Stimulated activated effector memory CD8-positive, alpha-beta T cell treated with anti-CD3 and anti-CD28 coated beads, Interleukin-12 subunit alpha, Interleukin-12 subunit beta, amount 100 ng/mL, for 72 hours (primary cell): Measurements from ENCODE around the gene NGEF.

ENCODE experiments used
- ATAC-seq: fragments of 150-1000 bp; cut with Tn5 transposase; 2 replicates; pipeline ENCODE4 v1.10.0; 2021
- DNase-seq, 2 donors: peaks; one replicate each; pipeline ENCODE4 v3.0.0; 2021 to 2022; ENCODE audit warnings: low spot score in 2 of 2
- H3K27ac Mint-ChIP-seq: one replicate; pipeline ENCODE4 v1.8.0; 2022; ENCODE audit warnings: mild to moderate bottlenecking, mixed read lengths
- H3K36me3 Mint-ChIP-seq: one replicate; pipeline ENCODE4 v1.8.0; 2022; ENCODE audit warnings: mild to moderate bottlenecking, mixed read lengths
- H3K4me1 Mint-ChIP-seq: one replicate; pipeline ENCODE4 v1.8.0; 2022; ENCODE audit warnings: mixed read lengths
- H3K4me3 Mint-ChIP-seq: one replicate; pipeline ENCODE4 v1.8.0; 2022; ENCODE audit warnings: mild to moderate bottlenecking, mixed read lengths
- H3K9me3 Mint-ChIP-seq: one replicate; pipeline ENCODE4 v1.8.0; 2022; ENCODE audit warnings: mixed read lengths

The NGEF gene

DNA sequence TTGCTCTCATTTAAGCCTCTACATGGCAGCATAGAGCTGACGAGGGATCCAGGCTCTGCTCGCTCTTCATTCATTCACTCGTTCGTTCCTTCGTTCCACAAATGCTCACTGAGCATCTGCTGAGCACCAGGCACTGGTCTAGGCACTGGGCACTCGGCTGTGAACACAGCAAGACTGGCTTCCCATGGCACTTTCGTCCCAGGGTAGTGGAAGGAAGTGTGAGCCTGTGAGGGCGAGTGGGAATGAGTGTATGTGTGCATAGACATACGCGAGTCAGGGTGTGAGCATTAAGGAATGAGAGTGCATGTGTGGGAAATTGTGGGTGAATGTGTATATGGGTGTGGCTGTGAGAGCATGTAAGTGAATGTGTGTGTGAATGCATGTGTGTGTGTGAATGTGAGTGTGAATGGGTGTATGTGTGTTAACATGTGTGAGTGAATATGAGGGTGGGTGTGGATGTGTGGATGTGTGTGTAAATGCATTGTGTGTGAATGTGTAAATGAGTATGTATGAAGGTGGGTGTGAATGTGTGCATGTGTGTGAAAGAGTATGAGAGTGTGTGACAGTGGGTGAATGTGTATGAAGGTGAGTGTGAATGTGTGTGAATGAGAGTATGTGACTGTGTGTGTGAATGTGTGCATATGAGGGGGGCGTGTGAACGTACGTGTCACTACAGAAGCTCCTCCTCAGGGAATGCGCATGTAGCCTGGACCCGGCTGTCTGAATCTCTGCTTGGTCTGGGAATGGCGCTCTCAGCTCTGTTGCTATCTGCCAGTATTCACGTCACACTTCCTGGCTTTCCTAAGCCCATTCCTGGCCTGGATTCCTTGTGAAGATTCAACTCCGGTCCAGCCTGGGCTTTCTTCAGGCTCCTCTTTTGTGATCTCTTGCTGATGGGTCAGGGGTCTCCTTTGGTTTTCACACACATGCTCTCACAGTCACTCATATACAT lies 114.2 kb downstream of the NGEF start:
- no peaks in the 10 kb centered on the region for H3K4me1 Mint-ChIP-seq
- H3K36me3 Mint-ChIP-seq, result no peaks in the 10 kb centered on the region
- DNase-seq (no peak), ATAC-seq (no peak)
- no peak overlapping the region for H3K27ac Mint-ChIP-seq
- no peak overlapping the region for H3K4me3 Mint-ChIP-seq
- H3K9me3 Mint-ChIP-seq, result no peaks in the 10 kb centered on the region

DNA sequence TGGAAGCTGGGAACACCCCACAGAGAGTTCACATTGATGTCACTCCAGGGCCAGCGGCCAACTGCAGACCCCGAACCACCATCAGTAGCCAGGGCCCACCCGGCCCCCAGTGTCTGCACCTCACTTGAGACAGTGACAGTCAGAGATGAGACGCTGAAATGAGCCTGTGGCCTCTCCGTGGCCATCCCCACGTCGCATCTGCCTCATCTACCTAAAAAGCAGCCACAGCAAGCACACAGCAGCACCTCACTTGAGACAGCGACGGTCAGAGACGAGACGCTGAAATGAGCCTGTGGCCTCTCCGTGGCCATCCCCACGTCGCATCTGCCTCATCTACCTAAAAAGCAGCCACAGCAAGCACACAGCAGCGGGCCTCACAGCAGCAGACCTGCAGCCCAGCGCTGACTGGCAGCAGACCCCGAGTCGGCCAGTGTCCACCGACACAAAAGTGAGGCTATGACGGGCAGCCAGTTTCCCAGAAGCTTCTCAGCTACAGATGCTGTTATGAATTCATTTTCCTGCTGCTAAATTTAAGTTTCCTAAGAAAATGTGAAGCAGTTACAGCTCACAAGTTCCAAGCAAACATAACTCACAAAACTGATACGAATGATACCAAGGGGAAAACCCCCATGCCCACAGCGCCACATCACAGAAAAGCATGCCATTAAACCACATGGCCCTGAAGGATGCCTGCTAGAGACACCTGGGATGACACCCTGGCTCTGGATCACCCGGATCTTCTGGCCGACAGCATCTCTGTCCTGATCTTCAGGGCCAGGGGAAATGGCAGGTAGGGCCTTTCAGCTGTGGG lies 115.3 kb downstream of the NGEF start:
- no peaks in the 10 kb centered on the region for H3K4me1 Mint-ChIP-seq
- DNase-seq, result no peak
- no peak overlapping the region for H3K27ac Mint-ChIP-seq
- ATAC-seq, result peak; percentile 59
- H3K36me3 Mint-ChIP-seq, result no peaks in the 10 kb centered on the region
- no peak overlapping the region for H3K4me3 Mint-ChIP-seq
- no peaks in the 10 kb centered on the region for H3K9me3 Mint-ChIP-seq

DNA sequence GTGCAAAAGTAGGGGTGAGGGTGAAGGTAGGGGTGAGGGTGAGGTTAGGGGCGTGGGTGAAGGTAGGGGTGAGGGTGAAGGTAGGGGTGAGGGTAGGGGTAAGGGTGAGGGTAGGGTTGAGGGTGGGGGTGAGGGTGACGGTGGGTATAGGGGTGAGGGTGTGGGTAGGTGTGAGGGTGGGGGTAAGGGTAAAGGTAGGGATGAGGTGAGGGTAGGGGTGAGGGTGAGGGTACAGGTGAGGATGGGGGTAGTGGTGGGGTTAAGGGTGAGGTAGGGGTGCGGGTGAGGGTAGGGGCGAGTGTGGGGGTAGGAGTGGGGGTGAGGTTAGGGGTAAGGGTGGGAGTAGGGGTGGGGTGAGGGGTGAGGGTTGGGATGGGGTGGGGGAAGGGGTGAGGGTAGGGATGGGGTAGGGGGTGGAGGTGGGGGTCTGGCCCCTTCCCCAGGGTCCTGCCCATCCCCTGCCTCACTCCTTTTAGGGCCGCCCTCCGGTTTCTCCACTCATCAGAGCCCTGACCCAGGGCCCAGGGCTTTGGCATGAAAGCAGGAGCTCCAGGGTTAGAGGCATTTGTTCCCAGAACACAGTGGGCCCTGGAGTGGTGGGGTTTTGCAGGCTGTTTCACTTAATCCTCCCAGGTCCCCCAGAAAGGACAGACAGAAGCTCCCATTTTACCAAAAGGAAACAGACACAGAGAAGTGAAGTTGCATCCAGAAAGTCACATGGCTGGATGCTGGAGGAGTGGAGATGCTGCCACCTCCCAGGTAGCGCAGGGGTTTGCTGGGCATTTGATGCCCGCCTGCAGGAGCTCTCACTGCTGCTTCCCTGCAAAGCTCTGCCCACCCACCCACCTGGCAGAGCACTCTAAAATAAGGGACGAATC lies 116.1 kb downstream of the NGEF start:
- no peaks in the 10 kb centered on the region for H3K4me1 Mint-ChIP-seq
- ATAC-seq, result no peak
- H3K9me3 Mint-ChIP-seq, result no peaks in the 10 kb centered on the region
- DNase-seq, result no peak
- no peaks in the 10 kb centered on the region for H3K36me3 Mint-ChIP-seq
- H3K27ac Mint-ChIP-seq, result no peak overlapping the region
- H3K4me3 Mint-ChIP-seq, result no peak overlapping the region

DNA sequence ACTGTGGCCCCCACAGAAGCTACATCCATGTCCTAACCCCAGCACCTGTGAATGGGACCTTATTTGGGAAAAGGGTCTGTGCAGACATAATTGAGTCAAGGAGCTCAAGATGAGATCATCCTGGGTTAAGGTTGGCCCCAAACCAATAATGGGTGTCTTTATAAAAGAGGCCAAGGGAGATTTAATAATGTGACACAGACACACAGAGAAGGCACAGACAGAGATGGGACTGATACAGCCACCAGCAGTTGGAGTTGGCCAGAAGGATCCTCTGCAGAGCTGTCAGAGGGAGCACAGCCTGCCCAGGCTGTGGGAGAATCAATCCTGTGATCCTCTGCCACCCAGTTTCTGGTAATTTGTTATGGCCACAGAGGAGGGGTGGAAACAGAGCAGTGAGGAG lies 116.9 kb downstream of the NGEF start:
- no peaks in the 10 kb centered on the region for H3K9me3 Mint-ChIP-seq
- no peaks in the 10 kb centered on the region for H3K36me3 Mint-ChIP-seq
- peak overlapping the region; percentile 26 for H3K27ac Mint-ChIP-seq
- no peak for ATAC-seq
- H3K4me1 Mint-ChIP-seq, result peaks cover under 1% of the 10 kb centered on the region
- no peak for DNase-seq
- no peak overlapping the region for H3K4me3 Mint-ChIP-seq

DNA sequence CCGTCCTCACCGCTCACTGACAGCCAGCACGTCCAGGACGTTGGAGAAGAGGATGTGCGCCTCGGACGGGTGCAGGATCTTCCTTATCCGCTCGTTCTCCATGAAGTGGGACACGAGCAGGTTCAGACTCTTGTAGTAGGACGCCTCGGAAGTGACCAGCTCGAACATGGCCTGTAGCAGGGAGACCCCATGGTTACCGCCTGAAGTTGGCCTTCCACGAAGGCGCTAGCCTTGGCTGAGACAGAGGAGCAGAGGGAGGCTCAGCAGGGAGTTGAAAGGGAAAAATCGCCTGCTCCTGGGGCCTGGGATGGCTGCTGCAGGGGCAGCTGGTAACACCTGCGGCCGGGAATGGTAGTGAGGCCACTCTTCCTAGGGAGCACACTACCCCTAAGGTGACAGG lies 118.3 kb downstream of the NGEF start:
- DNase-seq (no peak), ATAC-seq (no peak)
- Mint-ChIP-seq H3K36me3 (no peaks in the 10 kb centered on the region), H3K4me3 (no peak overlapping the region), H3K27ac (no peak overlapping the region), H3K4me1 (peaks cover 9% of the 10 kb centered on the region), H3K9me3 (no peaks in the 10 kb centered on the region)

DNA sequence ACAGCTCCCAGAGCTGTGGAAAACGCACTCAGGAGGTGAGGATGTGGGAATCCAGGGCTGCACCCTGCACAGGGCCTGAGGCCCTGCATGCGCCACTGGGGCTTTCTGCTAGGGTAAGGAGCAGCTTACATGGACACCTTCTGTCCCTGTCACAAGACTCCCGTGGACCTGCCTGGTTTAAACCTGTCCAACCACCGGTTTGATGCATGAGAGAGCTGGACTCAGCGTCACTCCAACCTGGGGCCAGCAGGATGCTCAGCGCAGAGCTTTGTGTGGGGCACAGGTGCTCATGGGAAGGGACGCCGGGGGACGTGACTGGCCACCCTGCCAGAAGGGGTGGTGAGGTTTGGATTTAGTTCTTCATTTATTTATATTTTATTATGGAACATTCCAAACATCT lies 118.8 kb downstream of the NGEF start:
- Mint-ChIP-seq H3K4me1 (peaks cover 9% of the 10 kb centered on the region), H3K9me3 (no peaks in the 10 kb centered on the region), H3K36me3 (no peaks in the 10 kb centered on the region), H3K27ac (no peak overlapping the region), H3K4me3 (no peak overlapping the region)
- ATAC-seq (no peak), DNase-seq (no peak)

DNA sequence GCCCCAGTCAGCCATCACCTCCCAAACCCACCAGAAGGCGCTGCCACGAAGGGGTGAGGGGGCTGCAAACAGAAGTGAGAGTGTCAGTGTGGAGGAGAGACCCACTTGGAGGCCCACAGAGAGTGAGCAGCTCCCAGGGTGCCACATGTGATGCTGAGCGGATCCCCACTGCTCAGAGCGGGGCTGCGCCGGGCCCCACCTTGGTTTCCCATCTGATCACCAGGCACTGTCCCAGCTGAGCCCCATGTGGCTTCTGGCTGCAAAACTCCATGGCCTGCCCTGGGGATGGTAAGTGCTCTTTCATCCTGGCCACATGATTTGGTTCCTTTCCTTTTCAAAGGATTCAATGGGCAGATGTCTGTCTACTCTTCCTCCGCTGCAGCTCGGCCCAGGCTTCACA lies 119.2 kb downstream of the NGEF start:
- DNase-seq (no peak), ATAC-seq (no peak)
- peaks cover 9% of the 10 kb centered on the region for H3K4me1 Mint-ChIP-seq
- no peaks in the 10 kb centered on the region for H3K9me3 Mint-ChIP-seq
- no peak overlapping the region for H3K27ac Mint-ChIP-seq
- no peak overlapping the region for H3K4me3 Mint-ChIP-seq
- no peaks in the 10 kb centered on the region for H3K36me3 Mint-ChIP-seq

DNA sequence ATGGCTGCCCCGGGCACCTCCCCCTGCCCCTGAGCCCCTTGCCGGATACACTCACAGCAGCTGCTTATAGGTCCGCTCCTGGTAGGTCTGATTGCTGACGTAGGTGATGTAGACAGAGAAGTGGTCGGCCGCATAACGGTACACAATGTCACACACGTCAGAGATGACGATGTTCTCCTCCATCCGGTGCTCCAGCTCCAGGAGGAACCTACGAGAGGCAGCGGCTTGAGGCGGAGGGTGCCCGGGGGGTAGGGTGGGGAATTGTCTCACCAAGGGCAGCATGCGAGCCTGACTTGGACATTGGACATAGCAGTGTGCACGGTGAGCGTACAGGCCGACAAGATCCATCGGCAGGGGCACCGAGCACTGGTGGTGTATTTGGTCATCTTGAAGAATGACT lies 120.2 kb downstream of the NGEF start:
- ATAC-seq, result no peak
- Mint-ChIP-seq H3K36me3 (no peaks in the 10 kb centered on the region), H3K4me1 (peaks cover 9% of the 10 kb centered on the region), H3K27ac (no peak overlapping the region), H3K4me3 (no peak overlapping the region), H3K9me3 (no peaks in the 10 kb centered on the region)
- no peak for DNase-seq

DNA sequence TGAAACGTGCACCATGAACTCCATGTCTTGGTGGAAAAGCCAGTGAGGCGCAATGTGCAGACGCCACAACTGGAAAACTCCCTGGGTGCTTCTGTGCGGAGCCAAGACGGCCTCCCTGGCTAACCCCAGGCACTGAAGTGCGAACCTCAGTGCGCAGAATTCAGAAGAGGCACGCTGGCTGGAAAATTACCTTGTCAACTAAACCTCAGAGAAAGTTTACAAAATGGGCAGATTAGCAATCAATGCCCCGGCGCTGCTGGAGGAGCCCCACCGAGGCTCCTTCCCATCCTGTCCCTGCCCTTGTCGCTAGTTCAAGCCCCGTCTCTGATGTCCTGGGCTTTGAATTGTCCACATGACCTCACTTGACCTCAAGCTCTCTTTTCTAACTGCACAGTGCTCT lies 120.8 kb downstream of the NGEF start:
- no peak overlapping the region for H3K4me3 Mint-ChIP-seq
- ATAC-seq, result no peak
- H3K27ac Mint-ChIP-seq, result no peak overlapping the region
- H3K36me3 Mint-ChIP-seq, result no peaks in the 10 kb centered on the region
- no peaks in the 10 kb centered on the region for H3K9me3 Mint-ChIP-seq
- DNase-seq, result no peak
- peaks cover 9% of the 10 kb centered on the region for H3K4me1 Mint-ChIP-seq

DNA sequence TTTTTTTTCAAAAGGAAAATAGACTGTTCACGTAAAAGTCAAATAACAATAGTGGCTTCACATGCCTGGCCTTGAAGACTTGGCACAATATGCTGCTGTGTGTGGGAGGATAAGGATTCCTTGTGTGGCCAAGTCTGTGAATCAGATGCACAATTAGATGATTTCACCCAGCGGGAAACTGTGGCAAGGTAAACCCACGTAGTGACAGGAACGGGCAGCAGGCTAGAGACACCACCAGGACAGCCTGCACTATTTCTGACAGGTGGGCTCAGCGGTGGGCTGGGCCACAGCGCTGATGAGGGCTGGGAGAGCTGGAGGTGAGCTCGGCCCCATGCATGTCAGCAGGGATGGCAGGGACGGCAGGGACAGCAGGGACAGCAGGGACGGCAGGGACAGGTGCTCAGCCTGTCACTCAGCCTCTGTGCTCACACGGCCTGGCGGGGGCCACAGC lies 121.4 kb downstream of the NGEF start:
- no peak for ATAC-seq
- DNase-seq, result no peak
- Mint-ChIP-seq H3K9me3 (no peaks in the 10 kb centered on the region), H3K4me1 (peaks cover 9% of the 10 kb centered on the region), H3K4me3 (no peak overlapping the region), H3K27ac (no peak overlapping the region), H3K36me3 (no peaks in the 10 kb centered on the region)

DNA sequence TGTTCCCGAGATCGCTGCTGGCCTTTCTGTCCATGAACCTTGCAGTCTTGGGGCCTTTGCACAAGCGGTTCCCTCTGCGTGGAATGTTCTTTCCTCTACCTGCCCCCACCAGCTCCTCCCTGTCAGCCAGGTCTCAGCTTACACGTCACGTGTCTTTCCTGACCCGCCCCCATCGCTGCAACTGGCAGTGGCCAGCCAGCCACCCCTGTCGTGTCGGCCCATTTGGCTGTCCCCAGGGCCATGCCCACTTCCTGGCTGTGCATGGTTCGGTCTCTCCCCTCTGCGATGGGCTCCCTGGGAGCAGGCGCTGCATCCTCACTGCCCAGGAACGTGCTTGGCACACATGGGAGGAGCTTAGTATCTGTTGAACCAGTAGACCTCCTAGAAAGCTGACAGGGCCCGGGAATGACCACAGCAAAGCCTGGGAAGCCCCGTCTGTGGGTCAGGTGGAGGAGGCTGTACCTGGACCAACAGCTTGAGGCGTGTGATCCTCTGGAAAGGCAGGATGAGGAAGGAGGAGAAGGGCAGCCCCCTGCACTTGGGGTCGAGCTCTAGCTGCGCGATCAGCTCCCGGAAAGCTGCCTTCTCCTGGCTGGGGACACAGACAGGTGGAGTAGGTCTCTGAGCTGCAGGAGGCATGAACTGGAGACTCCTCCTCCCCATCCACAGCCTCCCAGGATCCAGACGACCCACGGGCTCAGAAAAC lies 122.0 kb downstream of the NGEF start:
- DNase-seq, result no peak

DNA sequence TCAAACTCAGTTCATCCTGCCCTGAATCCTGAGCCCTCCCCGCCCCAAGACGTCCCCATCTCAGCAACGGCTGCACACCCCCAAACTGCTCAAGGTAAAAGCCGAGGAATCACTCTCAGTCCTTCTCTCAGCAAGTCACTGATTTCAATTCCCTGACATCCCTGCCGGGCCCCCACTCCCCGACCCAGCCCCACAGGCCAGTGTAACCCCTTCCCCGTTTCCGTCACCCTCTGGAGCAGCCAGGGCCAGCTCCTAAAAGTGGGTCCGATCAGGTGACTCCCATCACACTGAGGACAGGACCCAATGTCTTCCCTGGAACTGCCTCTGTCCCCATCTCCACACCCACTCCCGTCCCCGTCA lies 122.5 kb downstream of the NGEF start:
- Mint-ChIP-seq H3K9me3 (no peaks in the 10 kb centered on the region), H3K4me1 (peaks cover 14% of the 10 kb centered on the region), H3K27ac (no peak overlapping the region), H3K4me3 (no peak overlapping the region), H3K36me3 (no peaks in the 10 kb centered on the region)
- ATAC-seq (no peak), DNase-seq (no peak)

More for the DNA sequence above, 122.0 kb downstream of the NGEF start:
- Mint-ChIP-seq H3K9me3 (no peaks in the 10 kb centered on the region), H3K4me3 (no peak overlapping the region), H3K4me1 (peaks cover 12% of the 10 kb centered on the region), H3K36me3 (no peaks in the 10 kb centered on the region), H3K27ac (no peak overlapping the region)
- no peak for ATAC-seq

DNA sequence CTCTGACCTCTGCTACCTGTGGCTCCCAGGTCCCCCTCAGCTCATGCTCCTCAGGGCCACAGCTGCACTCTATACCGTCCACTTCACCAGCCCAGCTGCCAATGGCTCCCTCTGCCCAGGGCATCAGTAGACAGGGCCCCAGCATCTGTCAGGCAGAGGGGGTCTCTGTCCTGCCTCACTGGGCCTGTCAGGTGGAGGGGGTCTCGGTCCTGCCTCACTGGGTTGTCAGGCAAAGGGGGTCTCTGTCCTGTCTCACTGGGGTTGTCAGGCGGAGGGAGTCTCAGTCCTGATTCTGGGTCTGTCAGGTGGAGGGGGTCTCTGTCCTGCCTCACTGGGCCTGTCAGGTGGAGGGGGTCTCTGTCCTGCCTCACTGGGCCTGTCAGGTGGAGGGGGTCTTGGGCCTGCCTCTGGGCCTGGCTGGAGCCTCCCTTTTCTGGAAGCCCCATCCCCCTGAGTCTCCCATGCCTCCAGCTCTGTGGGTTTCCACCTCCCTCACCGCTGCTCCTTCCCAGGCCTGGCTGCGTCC lies 123.1 kb downstream of the NGEF start:
- Mint-ChIP-seq H3K36me3 (no peaks in the 10 kb centered on the region), H3K9me3 (no peaks in the 10 kb centered on the region), H3K27ac (no peak overlapping the region), H3K4me1 (peaks cover 14% of the 10 kb centered on the region), H3K4me3 (no peak overlapping the region)
- DNase-seq (no peak), ATAC-seq (no peak)

DNA sequence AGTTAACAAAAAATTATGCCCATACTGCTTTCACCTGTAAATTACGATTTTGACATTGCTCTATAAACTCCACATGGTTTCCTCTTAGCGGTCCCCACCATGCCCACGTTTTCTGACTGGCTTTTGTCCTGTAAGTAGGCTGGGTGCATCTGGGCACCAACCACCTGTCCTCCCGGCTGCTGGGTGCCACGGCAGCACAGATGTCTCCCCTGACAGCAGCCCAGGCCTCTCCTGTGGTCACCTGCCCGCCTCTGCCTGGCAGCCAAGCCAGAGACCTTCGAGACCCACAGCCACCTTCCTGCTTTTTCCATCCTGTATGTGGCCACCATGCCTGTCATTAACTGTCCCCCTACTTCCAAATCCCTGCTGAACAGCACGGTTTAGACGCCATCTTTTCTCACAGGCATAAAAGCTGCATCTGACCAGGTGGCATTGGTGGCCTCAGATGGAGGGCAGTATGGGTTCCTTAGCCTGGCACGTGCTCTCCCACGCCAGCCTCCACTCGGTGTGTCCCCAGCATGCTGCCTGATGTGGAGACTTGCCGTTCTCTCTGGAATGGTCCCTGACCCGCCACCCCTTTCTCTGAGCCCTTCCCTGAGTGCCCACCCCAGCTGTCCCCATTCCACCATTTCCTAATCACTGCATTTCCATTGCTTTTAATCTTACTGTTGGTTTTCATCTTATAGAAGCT lies 124.1 kb downstream of the NGEF start:
- Mint-ChIP-seq H3K9me3 (no peaks in the 10 kb centered on the region), H3K27ac (no peak overlapping the region), H3K36me3 (no peaks in the 10 kb centered on the region), H3K4me3 (no peak overlapping the region), H3K4me1 (peaks cover 14% of the 10 kb centered on the region)
- DNase-seq, result no peak
- no peak for ATAC-seq
